H9 (cell line): ENCODE data around the gene GOLGA3. TPM values are rescaled to one million over a fixed set of nuclear protein-coding genes. Genes with fewer than 3 reads are reported as not detected.

Source experiments
- DNase-seq: peaks from one replicate; pipeline ENCODE4 v3.0.0-alpha.2; 2017
- H2AFZ ChIP-seq: one replicate; pipeline ENCODE4 v1.6.1; 2013; ENCODE audit warnings: mild to moderate bottlenecking, low read length, control low read depth, moderate library complexity
- H2AK5ac ChIP-seq: 2 replicates; pipeline ENCODE4 v1.6.1; 2013; ENCODE audit warnings: low read length, control low read depth, mixed read lengths; ENCODE audit not compliant: insufficient read length
- H2BK120ac ChIP-seq: one replicate; pipeline ENCODE4 v1.6.1; 2013; ENCODE audit warnings: low read depth, mild to moderate bottlenecking, low read length, control low read depth, inconsistent platforms; ENCODE audit not compliant: poor library complexity, severe bottlenecking
- H2BK12ac ChIP-seq: 2 replicates; pipeline ENCODE4 v1.6.1; 2013; ENCODE audit warnings: low read length, control low read depth, mixed read lengths, low read depth; ENCODE audit not compliant: insufficient read length
- H2BK15ac ChIP-seq: 2 replicates; pipeline ENCODE4 v1.6.1; 2013; ENCODE audit warnings: low read depth, low read length, control low read depth
- H2BK20ac ChIP-seq: one replicate; pipeline ENCODE4 v1.6.1; 2013; ENCODE audit warnings: low read depth, mild to moderate bottlenecking, low read length, control low read depth, inconsistent platforms; ENCODE audit not compliant: poor library complexity, severe bottlenecking
- H2BK5ac ChIP-seq: 2 replicates; pipeline ENCODE4 v1.6.1; 2013; ENCODE audit warnings: low read length, control low read depth, mixed read lengths; ENCODE audit not compliant: insufficient read length
- H3K14ac ChIP-seq: 2 replicates; pipeline ENCODE4 v1.6.1; 2013; ENCODE audit warnings: low read length, control low read depth; ENCODE audit not compliant: insufficient read depth
- H3K18ac ChIP-seq: 2 replicates; pipeline ENCODE4 v1.6.1; 2013; ENCODE audit warnings: low read depth, mild to moderate bottlenecking, mixed read lengths, low read length, control low read depth; ENCODE audit not compliant: insufficient read length
- H3K23ac ChIP-seq: 2 replicates; pipeline ENCODE4 v1.6.1; 2013; ENCODE audit warnings: low read length, control low read depth, mixed read lengths, low read depth; ENCODE audit not compliant: insufficient read length
- H3K23me2 ChIP-seq: 2 replicates; pipeline ENCODE4 v1.6.1; 2013; ENCODE audit warnings: low read depth, mild to moderate bottlenecking, mixed read lengths, low read length, control low read depth; ENCODE audit not compliant: insufficient read length, poor library complexity, severe bottlenecking
- H3K27ac ChIP-seq: 2 replicates; pipeline ENCODE4 v1.5.1; 2013; ENCODE audit warnings: low read length, control low read depth, mixed read lengths, low read depth; ENCODE audit not compliant: insufficient read length
- H3K27me3 ChIP-seq: 2 replicates; pipeline ENCODE4 v1.6.1; 2013; ENCODE audit warnings: low read length, control low read depth, inconsistent platforms; ENCODE audit not compliant: insufficient read depth
- H3K4ac ChIP-seq: 2 replicates; pipeline ENCODE4 v1.6.1; 2013; ENCODE audit warnings: low read depth, mild to moderate bottlenecking, control low read depth, inconsistent platforms, low read length, moderate library complexity
- H3K4me1 ChIP-seq: 2 replicates; pipeline ENCODE4 v1.6.1; 2013; ENCODE audit warnings: low read length, control low read depth, inconsistent platforms; ENCODE audit not compliant: insufficient read depth
- H3K4me2 ChIP-seq: 2 replicates; pipeline ENCODE4 v1.6.1; 2013; ENCODE audit warnings: low read length, control low read depth, mixed read lengths; ENCODE audit not compliant: insufficient read length, insufficient read depth
- H3K56ac ChIP-seq: 2 replicates; pipeline ENCODE4 v1.6.1; 2013; ENCODE audit warnings: low read depth, mild to moderate bottlenecking, mixed read lengths, low read length, control low read depth; ENCODE audit not compliant: insufficient read length
- H3K79me1 ChIP-seq: 2 replicates; pipeline ENCODE4 v1.6.1; 2013; ENCODE audit warnings: low read depth, mild to moderate bottlenecking, moderate library complexity, low read length, control low read depth, inconsistent platforms; ENCODE audit not compliant: insufficient read depth, poor library complexity, severe bottlenecking
- H3K79me2 ChIP-seq: 2 replicates; pipeline ENCODE4 v1.6.1; 2013; ENCODE audit warnings: low read length, control low read depth, inconsistent platforms; ENCODE audit not compliant: insufficient read depth
- H3K9ac ChIP-seq: 2 replicates; pipeline ENCODE4 v1.6.1; 2013; ENCODE audit warnings: low read length, control low read depth, mixed read lengths; ENCODE audit not compliant: insufficient read length; ENCODE audit errors: extremely low read depth
- H3K9me3 ChIP-seq: one replicate; pipeline ENCODE4 v1.6.1; 2013; ENCODE audit warnings: low read depth, low read length, inconsistent platforms; ENCODE audit not compliant: control insufficient read depth
- H3T11ph ChIP-seq: one replicate; pipeline ENCODE4 v1.6.1; 2013; ENCODE audit warnings: mild to moderate bottlenecking, low read length, control low read depth, inconsistent platforms
- H4K20me1 ChIP-seq: one replicate; pipeline ENCODE4 v1.6.1; 2013; ENCODE audit not compliant: control insufficient read depth, insufficient read length, insufficient read depth
- H4K5ac ChIP-seq: 2 replicates; pipeline ENCODE4 v1.6.1; 2013; ENCODE audit warnings: low read depth, mild to moderate bottlenecking, mixed read lengths, low read length, control low read depth; ENCODE audit not compliant: insufficient read length
- H4K8ac ChIP-seq: replicated peaks from 2 replicates; pipeline ENCODE4 v1.6.1; 2013; ENCODE audit warnings: low read length, control low read depth, mixed read lengths, low read depth; ENCODE audit not compliant: insufficient read length
- H4K91ac ChIP-seq: 2 replicates; pipeline ENCODE4 v1.6.1; 2013; ENCODE audit warnings: low read depth, mild to moderate bottlenecking, moderate library complexity, mixed read lengths, low read length, control low read depth; ENCODE audit not compliant: insufficient read length
- H3K27ac Mint-ChIP-seq, 3 experiments: 2 replicates in 2 of 3; 3 replicates in 1 of 3; pipeline ENCODE4 v1.8.0; 2020 to 2021; ENCODE audit warnings: mixed read lengths in 3 of 3, mild to moderate bottlenecking in 1 of 3, moderate library complexity in 1 of 3
- H3K27me3 Mint-ChIP-seq: 2 replicates; pipeline ENCODE4 v1.8.0; 2021; ENCODE audit warnings: low read depth, mild to moderate bottlenecking, moderate library complexity, mixed read lengths
- H3K36me3 Mint-ChIP-seq, 3 experiments: 2 replicates in 2 of 3; 3 replicates in 1 of 3; pipeline ENCODE4 v1.8.0; 2020 to 2021; ENCODE audit warnings: low read depth in 3 of 3, mixed read lengths in 3 of 3; ENCODE audit not compliant: insufficient read depth in 1 of 3
- H3K4me1 Mint-ChIP-seq, 2 experiments: 2 replicates each; pipeline ENCODE4 v1.8.0; 2020; ENCODE audit warnings: mixed read lengths in 2 of 2
- H3K4me3 Mint-ChIP-seq, 2 experiments: 2 replicates in 1 of 2; 3 replicates in 1 of 2; pipeline ENCODE4 v1.8.0; 2020 to 2021; ENCODE audit warnings: mild to moderate bottlenecking in 2 of 2, mixed read lengths in 2 of 2, moderate library complexity in 1 of 2
- H3K9me3 Mint-ChIP-seq, 2 experiments: 2 replicates in 1 of 2; 3 replicates in 1 of 2; pipeline ENCODE4 v1.8.0; 2020; ENCODE audit warnings: mild to moderate bottlenecking in 2 of 2, mixed read lengths in 2 of 2, moderate library complexity in 1 of 2
- CTCF ChIP-seq: fragments of 200-600 bp; sonication (generic); conservative IDR thresholded peaks from 3 replicates; pipeline ENCODE4 v1.8.0; 2021; ENCODE audit warnings: antibody characterized with exemption, mild to moderate bottlenecking
- WGBS: extraction: QIAGEN DNeasy Blood & Tissue Kit; methylation state at CpG from one replicate; pipeline ENCODE4 v1.1.7; 2013; ENCODE audit warnings: missing lambda C conversion rate, low lambda C conversion rate, mixed read lengths; ENCODE audit not compliant: insufficient read length; ENCODE audit errors: extremely low coverage; 5-methylcytosine and 5-hydroxymethylcytosine counted together
- total RNA-seq: library from RNA; stranded (reverse); gene quantifications from 2 replicates; pipeline ENCODE4 v1.2.1, GENCODE V29; 2021

The GOLGA3 gene
- total RNA-seq, 1 experiment from 2014 or later = 40.1 TPM

DNA sequence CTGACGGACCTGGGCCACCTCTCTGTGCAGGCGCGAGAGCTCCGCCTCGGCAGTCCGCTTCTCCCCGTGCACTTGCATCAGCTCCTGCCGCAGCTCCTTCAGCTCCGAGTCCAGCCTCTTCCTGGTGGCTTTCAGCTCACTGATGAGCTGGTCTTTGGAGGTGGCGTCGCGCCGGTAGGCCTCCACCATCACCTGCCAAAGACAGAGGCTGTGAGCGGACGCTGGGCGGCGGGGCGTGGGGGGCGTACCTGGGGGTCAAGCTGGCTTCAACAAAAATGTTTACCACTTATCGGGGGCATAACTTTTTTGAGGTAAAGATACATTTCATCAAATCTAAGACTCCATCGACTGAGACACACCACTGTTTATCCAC is 39.6 kb downstream of the GOLGA3 start:
- no peak overlapping the region for H3K14ac ChIP-seq
- no peak overlapping the region for H2BK15ac ChIP-seq
- no peaks in the 10 kb centered on the region for H3K23me2 ChIP-seq
- Mint-ChIP-seq H3K36me3 (peaks cover 50 to 74% (median 62%) of the 10 kb centered on the region in 3 experiments), H3K9me3 (peaks cover 0 to 2% of the 10 kb centered on the region in 2 experiments; a peak in 1 of 5 replicates), H3K27ac (peak overlapping the region in 1 of 3 experiments; percentile 60; a peak in 1 of 7 replicates), H3K4me1 (no peaks in the 10 kb centered on the region), H3K4me3 (no peak overlapping the region; a peak in 1 of 5 replicates), H3K27me3 (no peaks in the 10 kb centered on the region; the same call in 1 of the 2 replicates)
- H2BK20ac ChIP-seq = no peak overlapping the region
- H2BK5ac ChIP-seq = no peak overlapping the region
- H2AFZ ChIP-seq = no peak overlapping the region
- H4K5ac ChIP-seq = no peak overlapping the region
- H3K27me3 ChIP-seq = no peaks in the 10 kb centered on the region
- no peak overlapping the region for H2BK120ac ChIP-seq
- no peak overlapping the region for H3K4ac ChIP-seq
- no peaks in the 10 kb centered on the region for H3K4me1 ChIP-seq
- no peak overlapping the region for H3K56ac ChIP-seq
- H2AK5ac ChIP-seq = no peak overlapping the region
- no peak overlapping the region for H2BK12ac ChIP-seq
- H4K8ac ChIP-seq = no peak overlapping the region
- H3K79me2 ChIP-seq = no peaks in the 10 kb centered on the region
- no peaks in the 10 kb centered on the region for H3K79me1 ChIP-seq
- no peaks in the 10 kb centered on the region for H3K9me3 ChIP-seq
- no peak overlapping the region for H3T11ph ChIP-seq
- no peak overlapping the region for H4K91ac ChIP-seq
- no peak overlapping the region for H3K18ac ChIP-seq
- no peak overlapping the region for H3K23ac ChIP-seq
- H3K27ac ChIP-seq = no peak overlapping the region
- no peak for TF ChIP-seq CTCF
- no CpG with 5 or more reads among the region's 21 CpGs for WGBS
- no peak for DNase-seq
- no peak overlapping the region for H3K4me2 ChIP-seq
- H3K9ac ChIP-seq = no peak overlapping the region
- peaks cover 4% of the 10 kb centered on the region for H4K20me1 ChIP-seq
